ACHN (cell line): ENCODE measurements around the gene LSS.

Source experiments
- DNase-seq: peaks from one replicate; pipeline ENCODE4 v3.0.0-alpha.2; 2015
- in situ Hi-C: cut with HindIII; loops from 2 replicates; pipeline ENCODE4 v1.10.0; 2017; ENCODE audit warnings: low sequenced_read_pairs, low pct_ligation_motif_present, low pct_unique_long_range_greater_than_20kb

LSS gene

DNA sequence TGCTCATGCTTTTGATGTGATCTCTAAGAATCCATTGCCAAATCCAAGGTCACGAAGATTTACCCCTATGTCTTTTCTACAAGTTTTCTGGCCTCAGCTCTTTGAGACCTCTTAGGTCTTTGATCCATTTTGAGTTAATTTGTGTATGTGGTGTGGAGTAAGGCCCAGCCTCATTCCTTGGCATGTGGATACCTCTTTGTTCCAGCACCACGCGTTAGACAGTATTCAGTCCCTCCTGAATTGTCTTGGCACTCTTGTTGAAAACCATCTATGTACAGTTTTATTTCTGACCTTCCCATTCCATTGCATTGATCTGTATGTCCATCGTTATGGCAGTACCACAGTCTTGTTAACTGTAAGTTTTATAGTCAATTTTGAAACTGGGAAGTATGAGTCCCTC, 65.2 kb downstream of the LSS start:
- in situ Hi-C loops = no loop called here

DNA sequence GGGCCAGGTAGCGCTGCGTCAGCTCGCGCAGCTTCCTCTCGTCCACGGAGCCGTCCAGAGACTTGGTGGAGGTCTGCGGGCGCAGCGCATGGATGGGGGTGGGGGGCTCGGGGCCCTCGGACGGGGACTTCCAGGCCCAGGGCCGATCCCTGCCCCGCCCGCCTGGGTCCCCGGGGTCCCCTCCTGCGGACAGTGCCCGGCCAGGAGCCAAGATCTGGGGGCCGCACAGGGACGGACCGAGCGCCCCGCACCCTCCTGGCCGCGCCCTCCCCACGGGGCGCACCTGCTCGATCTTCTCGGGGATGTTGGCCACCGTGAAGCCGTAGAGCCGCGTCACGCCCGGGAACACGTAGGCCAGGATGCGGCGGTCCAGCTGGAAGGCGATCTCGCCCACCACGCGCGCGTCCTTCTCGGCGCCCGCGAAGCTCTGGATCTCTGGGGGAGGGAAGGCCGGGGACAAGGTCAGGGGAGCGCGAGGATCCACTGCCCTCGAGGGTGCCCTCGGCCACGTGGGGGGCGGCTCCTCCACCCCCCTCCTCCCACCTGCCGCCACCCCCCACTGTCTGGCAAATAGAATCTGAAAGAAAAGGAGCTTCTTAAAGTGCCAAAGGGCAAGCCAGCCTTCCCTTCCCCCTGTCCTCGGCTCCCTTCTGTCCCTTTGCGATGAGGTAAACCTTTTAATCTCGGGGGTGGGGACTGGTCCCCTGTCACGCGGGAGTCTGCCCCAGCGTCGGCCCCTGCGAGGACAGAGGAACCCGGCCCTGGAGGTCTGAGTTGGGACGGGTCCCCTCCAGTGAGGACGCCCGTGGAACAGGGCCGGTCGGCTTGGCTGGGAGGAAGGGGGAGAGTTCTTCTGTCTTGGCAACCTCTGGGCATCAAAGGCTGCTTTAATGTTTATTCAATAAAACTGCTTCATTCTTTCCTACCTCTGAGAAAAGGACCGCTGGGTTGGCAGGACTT, 66.7 kb downstream of the LSS start:
- in situ Hi-C loops = no loop called here

More for the DNA sequence above, 65.2 kb downstream of the LSS start:
- DNase-seq = no peak

DNA sequence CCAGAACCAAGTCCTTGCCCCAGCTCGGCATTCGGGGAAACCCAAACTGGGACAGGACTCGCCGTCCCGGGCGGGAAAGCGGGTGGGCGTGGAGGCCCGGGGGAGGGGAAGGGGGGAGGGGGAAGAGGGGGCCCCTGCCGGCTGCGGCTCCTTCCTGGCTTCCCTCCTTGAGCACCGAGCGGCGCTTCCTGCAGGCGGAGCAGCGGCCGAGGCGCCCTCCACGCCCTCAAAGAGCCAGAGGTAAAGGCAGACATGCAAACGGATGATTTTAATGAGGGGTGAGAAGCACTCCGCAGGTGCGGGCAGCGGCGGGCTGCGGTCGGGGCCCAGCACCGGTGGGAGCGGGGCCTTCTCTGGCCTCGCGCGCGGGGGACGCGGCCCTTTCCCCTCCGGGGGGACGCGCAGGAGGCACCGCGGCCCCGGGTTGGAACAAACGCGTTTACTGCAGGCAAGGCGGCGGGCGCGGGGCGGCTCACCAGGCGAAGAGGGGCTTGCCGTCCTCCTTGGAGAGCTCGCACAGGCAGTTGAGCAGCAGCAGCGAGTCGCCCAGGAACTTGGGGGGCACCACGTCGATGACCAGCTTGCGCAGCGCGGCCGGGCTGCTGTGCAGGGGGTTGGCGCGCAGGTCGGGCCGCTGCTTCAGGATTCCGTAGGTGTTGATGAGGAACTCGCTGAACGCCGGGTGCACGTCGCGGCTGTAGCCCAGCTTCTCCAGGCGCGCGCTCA, 67.5 kb downstream of the LSS start:
- in situ Hi-C loops = no loop called here
- DNase-seq = no peak

More for the DNA sequence above, 66.7 kb downstream of the LSS start:
- no peak for DNase-seq

DNA sequence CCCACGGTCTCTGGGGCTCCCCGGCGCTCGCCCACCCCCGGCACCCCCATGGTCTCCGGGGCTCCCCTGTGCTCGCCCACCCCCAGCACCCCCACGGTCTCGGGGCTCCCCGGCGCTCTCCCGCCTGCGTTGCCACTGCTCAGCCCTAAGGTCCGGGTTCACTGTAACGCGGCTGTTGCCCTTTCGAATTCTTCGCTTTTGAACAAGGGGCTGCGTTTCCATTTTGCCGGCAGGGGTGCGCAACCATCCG, 68.0 kb downstream of the LSS start:
- DNase-seq = no peak
- in situ Hi-C loops = no loop called here

DNA sequence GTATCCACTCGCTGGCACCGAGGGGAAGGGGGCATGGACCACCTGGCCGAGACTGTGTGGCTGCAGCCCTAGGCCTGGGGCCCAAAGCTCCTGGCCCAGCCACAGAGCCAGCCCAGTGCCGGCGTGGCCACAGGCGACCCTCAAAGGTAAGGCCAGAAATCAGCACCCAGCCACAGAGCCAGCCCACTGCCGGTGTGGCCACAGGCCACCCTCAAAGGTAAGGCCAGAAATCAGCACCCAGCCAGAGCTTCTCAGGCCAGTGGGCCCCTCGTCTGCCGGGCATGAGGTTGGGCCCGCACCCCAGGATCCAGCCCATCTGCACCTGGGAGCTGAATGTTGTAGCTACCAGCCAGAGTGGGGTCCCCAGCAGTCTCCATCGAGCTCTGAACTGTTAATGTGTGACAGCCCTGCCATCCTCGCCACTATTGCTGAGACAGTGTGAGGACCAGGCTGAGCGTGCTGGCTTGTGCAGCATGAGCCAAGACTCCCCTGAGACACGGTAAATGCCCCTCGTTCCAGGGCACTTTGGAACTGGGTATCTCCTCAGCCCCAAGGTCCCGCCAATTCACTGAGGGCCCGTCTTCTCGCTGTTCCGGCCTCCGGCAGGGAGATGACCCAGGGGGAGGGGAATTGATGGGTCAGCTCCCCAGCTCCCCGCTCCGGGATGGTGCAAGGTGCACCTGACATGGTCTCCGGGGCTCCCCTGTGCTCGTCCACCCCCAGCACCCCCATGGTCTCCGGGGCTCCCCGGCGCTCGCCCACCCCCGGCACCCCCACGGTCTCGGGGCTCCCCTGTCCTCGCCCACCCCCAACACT, 68.5 kb downstream of the LSS start:
- DNase-seq = no peak
- in situ Hi-C loops = no loop called here

DNA sequence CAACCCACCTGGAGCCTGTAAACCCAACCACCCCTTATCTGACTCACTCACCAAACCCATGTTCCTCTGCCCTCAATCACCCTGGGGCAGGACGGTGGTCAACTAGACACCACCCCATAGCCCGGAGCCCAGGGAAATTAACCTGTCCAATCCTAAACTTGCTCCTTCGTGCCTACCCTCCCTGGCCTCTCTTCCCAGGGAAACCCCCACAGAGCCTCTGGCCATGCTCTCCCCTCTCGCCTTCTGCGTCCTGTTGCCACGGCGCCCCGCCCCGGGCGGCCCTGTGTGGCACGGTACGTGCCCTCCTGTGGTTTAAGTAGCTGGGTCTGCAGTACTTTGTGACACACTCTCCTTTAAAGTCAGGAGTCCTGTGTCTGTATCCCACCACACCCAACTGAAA, 69.2 kb downstream of the LSS start:
- DNase-seq = no peak
- in situ Hi-C loops = no loop called here

DNA sequence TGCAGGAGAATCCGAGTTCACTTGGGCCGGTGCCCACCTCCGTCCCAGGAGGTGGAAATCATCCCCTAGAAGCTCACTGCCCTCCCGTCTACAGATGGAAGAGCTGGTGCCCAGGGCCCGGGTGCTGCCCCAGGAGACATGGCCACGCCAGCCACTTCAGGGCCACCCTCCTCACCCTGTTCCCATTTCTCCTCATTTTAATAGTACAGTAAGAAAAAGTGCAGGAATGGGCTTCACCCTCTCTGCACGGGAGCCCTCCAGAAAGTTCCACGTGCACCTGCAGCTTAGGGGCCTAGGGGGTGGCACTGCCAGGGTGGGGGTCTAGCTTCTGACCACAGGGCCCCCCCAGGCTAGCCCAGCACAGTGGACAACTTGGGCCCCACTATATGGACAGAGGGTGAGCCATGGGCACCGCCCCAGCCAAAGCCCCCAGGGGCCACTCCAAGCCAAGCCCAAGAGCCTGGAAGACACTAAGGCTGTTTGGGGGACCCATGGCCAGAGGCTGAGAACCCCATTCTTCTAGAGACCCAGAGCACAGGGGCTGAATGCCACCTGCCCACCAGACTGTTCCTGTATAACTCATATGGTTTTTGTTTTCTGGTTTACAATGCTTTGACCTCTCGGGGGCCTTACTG, 69.8 kb downstream of the LSS start:
- no peak for DNase-seq
- in situ Hi-C loops = no loop called here

DNA sequence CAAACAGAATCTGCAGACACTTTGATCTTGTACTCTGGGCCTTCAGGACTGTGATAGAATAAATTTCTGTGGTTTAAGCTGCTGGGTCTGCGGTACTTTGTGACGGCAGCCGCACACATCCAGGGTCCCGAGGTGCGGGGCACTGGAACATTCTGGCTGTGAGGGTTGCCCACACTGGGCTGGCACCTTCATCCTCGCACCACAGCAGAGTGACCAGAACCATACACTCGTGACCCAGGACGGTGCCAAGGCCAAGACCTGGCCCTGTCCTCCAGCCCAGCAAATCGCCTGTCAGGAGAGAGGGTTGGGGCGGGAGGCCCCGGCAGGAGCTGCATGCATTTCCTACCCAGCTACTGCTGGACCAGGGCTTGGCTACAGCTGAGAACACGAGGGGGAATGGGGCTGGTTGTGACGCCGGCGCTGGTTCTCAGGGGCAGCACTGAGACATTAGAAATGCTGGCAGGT, 70.6 kb downstream of the LSS start:
- in situ Hi-C loops = no loop called here
- DNase-seq = no peak

DNA sequence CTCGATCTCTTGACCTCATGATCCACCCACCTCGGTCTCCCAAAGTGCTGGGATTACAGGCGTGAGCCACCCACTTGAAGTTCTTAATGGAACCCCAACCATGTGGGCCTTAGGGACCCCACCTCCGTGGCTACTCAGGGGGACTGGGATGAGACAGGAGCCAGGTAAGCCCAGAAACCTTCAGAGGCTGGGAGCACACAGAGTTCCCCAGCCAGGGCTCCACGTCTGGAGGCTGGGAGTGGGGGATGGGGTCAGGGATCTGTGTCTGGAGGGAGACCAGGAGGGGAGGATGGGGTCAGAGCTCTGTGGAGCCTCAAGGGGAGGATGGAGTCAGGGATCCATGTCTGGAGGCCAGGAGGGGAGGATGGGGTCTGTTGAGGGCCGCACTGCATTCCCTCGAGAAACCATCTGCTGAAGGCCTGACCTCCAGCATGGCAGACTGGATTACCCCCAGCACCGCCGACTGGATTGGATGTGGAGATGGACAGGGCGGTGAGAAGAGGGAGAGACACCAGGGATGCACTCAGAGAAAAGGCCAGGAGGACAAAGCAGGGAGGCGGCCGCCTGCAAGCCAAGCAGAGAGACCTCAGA, 71.1 kb downstream of the LSS start:
- in situ Hi-C loops = no loop called here

DNA sequence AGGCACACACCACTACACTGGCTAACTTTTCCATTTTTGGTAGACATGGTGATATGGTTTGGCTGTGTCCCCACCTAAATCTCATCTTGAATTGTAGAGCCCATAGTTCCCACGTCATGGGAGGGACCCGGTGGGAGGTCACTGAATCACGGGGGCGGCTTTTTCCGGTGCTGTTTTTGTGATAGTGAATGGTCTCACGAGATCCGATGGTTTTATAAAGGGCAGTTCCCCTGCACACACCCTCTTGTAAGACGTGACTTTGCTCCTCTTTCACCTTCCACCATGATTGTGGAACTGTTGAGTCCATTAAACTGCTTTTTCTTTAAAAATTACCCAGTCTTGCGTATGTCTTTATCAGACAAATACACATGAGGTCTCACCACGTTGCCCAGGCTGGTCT, 71.9 kb downstream of the LSS start:
- in situ Hi-C loops = no loop called here
- DNase-seq = no peak

More for the DNA sequence above, 71.1 kb downstream of the LSS start:
- no peak for DNase-seq

DNA sequence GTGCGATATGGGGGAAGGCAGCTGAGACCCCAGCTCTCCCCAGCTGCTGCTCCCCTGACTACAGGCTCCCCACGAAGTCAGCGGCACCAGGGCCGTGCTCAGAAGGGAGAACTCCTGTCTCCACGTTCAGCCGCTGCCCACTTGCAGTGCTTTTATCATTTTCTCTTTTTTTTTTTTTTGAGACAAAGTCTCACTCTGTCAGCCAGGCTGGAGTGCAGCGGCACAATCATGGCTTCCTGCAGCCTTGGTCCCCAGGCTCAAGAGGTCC, 72.3 kb downstream of the LSS start:
- no peak for DNase-seq
- in situ Hi-C loops = no loop called here

DNA sequence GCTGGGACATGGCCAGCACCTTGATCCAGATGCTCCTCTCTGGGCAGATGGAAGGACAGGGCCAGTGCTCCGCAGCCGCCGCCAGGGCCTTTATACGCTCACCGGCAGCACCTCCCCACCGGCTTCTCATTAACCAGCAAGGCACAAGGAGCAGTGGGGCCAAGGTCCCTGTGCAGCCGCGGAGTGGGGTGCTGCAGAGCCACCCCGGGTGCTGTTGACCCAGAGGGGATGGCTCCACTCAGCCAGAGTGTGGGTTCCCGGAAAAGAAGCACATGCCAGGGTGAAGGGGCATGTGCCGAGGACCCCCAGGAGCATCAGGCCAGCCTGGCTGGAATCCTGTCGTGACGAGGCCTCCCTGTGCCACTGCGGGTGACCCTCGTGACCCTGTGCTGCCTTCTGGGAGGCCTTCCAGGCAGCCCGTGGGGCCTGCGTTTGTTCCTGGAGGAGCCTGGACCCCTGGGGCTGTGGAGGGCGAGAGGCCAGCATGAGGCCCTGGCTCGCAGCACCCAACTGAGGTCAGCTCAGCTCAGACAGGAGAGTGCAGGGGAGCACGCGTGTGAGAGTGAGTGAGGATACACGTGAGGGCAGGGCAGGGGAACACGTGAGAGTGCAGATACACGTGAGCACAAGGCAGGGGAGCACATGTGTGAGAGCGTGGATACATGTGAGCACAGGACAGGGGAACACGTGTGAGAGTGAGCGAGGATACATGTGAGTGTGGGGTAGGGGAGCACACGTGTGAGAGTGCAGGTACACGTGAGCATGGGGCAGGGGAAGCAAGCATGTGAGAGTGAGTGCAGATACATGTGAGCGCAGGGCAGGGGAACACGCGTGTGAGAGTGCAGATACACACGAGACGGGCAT, 72.8 kb downstream of the LSS start, which contains the start of gene FTCD:
TSS of gene FTCD (minus strand) at position 66 of the 864 bp plus-strand sequence. CDS start at position 10, 56 bp downstream.
- no peak for DNase-seq
- in situ Hi-C loops = no loop called here

DNA sequence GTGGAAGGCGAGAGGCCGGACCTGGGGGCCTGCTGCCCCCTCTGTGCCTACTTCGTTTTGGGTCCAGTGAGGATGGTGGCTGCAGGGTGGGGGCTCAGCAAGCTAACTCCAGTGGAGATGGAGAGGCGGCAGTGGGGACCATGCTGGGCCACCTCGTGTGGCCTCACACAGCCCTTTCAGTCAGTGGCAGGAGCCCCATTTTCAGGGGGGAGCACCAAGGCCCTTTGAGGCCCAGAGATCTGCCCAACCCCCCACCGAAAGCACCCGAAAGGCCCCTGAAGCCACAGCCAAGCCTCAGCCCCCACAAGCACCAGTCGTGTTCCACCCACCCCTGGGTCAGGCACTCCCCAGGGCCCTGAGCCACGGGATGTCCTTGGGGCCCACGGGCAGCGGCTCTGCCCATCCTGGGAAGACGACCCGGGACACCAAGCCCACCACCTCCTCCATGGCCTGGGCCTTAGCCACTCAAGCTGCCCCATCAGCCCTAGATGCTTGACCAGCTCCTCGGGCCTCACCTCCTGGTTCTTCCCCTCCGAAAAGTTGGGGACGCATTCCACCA, 73.5 kb downstream of the LSS start:
- in situ Hi-C loops = no loop called here
- DNase-seq = no peak

DNA sequence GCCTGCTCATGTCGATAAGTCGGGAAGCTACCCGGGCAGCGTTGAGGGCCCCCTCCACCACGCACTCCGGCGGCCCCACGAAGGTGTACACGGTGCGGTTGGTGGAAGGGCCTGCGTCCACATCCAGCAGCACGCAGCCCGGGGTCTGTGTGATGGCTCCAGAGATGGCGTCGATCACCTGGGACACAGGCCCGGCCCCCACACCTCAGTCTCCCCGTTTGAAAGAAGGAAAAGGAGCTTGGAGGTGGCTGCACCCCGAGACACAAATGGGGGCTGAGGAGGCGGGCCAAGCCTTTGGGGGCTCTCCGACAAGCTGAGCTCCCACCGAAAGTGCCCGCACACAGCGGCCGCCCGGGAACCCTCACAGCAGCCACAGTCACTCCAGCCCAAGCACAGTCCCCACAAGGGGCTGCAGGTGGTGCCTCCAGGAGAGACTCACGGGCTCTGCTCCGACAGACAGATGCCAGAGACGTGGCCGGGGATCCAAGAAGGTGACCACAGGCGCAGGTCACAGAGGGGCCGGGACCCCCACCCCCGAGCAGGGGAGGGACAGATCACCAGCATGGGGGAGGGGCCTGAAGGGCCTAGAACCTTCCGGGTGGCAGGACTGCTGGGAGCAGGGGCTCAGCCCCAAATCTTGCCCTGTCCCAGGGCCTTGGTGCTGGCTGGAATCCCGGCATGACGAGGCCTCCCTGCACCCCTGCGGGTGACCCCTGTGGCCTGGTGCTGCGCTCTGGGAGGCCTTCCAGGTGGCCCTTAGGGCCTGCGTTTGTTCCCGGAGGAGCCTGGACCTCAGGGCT, 74.2 kb downstream of the LSS start:
- DNase-seq = no peak
- in situ Hi-C loops = no loop called here

DNA sequence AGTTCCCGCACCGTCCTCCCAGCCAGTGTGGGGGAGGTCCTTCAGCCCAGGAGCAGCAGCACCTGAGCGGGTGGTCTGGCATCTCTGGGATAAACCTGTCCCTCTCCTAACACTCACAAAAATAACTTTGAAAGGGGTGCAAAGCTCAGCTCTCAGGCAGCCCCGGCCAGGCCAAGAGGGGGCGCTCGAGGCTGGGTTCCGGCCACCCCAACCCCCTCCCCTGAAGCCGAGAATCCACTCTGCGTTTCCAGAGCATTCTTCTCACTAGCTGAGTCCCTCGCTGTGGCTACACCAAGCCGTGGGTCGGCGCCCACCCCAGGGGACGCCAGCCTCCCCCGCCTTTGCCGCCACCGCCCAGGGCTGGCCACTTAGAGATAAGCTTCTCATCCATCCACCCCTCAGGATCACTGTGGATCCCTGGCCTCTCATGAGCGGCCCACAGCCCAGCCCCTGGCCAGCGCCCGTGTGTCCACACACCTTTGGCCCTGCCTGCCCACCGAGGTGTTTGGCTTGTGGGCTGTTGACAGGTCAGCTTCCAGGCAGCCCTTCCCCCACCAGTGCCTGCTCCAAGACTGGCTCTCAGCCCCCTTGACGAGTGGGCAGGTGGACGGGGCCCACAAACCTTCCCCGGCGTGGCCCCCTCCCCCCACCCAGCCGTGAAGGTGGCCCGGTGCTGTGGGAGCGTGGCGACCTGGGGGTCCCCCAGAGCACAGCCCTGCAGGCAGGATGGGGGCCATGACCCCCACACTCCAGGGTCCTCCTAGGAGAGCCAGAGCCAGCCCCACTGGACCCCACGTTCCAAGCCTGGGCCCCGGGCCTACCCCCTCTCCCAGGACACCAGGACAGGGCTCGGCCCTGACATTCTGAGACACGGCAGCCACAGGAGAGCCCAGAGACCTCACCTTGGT, 75.1 kb downstream of the LSS start:
- in situ Hi-C loops = no loop called here
- DNase-seq = peak; percentile 11

DNA sequence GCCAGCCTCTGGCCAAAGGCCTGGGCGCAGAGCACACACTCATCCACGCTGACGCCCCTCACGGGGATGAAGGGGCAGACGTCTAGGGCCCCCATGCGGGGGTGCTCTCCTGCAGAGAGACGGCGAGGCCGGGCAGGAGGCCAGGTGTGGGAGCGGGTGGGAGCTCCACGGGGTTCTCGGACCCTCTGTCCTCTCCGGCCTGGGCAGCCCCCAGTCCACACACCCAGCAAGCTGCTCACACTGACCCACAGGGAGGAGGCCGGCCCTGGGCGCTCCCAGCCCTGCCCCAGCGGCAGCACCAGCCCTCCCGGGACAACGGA, 75.7 kb downstream of the LSS start:
- DNase-seq = no peak
- in situ Hi-C loops = no loop called here
